Keratinocyte (primary cell): Measurements from ENCODE around the gene SDK1.

ENCODE experiments used
- CTCF ChIP-seq, 3 experiments: IDR thresholded peaks in 1 of 3; conservative IDR thresholded peaks in 1 of 3; optimal IDR thresholded peaks in 1 of 3; 2 replicates in 2 of 3; 3 replicates in 1 of 3; pipeline versions ENCODE3 to v1.5.1; 2011; ENCODE audit warnings: low read length in 3 of 3, mild to moderate bottlenecking in 3 of 3, moderate library complexity in 2 of 3, control low read depth in 1 of 3, inconsistent platforms in 1 of 3; ENCODE audit not compliant: insufficient read depth in 2 of 3; ENCODE audit errors: extremely low read depth in 1 of 3
- EZH2 ChIP-seq: IDR thresholded peaks from one replicate; pipeline ENCODE4 v1.6.1; 2012; ENCODE audit warnings: inconsistent platforms, mild to moderate bottlenecking, low read length, moderate library complexity

GRCh38 chr7:3301449-3301731 lies 338 bp downstream of the SDK1 start:
- TF ChIP-seq CTCF (optimal IDR thresholded peaks at IDR 0.05 in 1 of 3, IDR thresholded peaks at IDR 0.05 in 1 of 3, conservative IDR thresholded peaks at IDR 0.05 in 1 of 3; ENCODE audit: extremely low read depth in 1 of 3, insufficient read depth in 2 of 3, low read length in 3 of 3): no peak
- TF ChIP-seq EZH2: no peak
